Measurements from ENCODE around the gene C11orf21. TPM values are rescaled to one million over a fixed set of nuclear protein-coding genes. Genes with fewer than 3 reads are reported as not detected.
"Not testable (repeated sequence)": the region's sequence is repeated elsewhere in the genome, so short reads cannot be mapped to it uniquely, and the experiment has no call there.

C11orf21 gene
- total RNA-seq, 1 donor: not detected

DNA sequence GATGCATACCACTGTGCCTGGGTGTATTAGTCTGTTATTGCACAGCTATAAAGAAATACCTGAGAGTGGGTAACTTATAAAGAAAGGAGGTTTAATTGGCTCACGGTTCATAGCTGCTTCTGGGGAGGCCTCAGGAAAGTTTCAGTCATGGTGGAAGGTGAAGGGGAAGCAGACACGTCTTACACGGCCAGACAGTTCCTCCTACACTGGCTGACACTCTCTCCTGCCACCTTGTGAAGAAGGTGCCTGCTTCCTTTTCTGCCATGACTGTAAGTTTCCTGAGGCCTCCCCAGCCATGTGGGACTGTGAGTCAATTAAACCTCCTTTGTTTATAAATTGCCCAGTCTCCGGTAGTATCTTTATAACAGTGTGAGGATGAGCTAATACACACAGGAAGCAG lies 41.8 kb upstream of the C11orf21 start:
- no peak overlapping the region for H3K4me3 ChIP-seq (ENCODE audit: low read depth, low read length)
- DNase-seq (ENCODE audit: low read depth): no peak
- TF ChIP-seq, protein P1, sequence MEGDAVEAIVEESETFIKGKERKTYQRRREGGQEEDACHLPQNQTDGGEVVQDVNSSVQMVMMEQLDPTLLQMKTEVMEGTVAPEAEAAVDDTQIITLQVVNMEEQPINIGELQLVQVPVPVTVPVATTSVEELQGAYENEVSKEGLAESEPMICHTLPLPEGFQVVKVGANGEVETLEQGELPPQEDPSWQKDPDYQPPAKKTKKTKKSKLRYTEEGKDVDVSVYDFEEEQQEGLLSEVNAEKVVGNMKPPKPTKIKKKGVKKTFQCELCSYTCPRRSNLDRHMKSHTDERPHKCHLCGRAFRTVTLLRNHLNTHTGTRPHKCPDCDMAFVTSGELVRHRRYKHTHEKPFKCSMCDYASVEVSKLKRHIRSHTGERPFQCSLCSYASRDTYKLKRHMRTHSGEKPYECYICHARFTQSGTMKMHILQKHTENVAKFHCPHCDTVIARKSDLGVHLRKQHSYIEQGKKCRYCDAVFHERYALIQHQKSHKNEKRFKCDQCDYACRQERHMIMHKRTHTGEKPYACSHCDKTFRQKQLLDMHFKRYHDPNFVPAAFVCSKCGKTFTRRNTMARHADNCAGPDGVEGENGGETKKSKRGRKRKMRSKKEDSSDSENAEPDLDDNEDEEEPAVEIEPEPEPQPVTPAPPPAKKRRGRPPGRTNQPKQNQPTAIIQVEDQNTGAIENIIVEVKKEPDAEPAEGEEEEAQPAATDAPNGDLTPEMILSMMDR (IDR thresholded peaks at IDR 0.05; ENCODE audit: insufficient read depth, low read length): no peak

DNA sequence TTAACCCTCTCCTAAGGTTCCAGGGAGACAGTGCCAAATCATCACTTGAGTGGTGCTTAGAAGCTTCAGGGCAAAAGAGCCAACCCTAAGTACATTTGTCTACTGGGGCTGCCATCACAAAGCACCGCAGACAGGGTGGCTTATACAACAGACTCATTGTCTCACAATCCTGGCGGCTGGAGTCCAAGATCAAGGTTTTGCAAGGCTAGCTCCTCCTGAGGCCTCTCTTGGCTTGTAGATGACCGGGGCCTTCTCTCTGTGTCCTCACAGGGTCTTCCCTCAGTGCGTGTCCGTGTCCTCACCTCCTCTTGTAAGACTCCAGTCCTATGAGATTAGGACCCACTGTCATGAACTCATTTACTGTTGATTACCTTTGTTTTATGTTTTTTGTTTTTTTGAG lies 41.3 kb upstream of the C11orf21 start:
- TF ChIP-seq, protein P1 (IDR thresholded peaks at IDR 0.05; ENCODE audit: insufficient read depth, low read length): no peak
- no peak overlapping the region for H3K4me3 ChIP-seq (ENCODE audit: low read depth, low read length)
- DNase-seq (ENCODE audit: low read depth): no peak

DNA sequence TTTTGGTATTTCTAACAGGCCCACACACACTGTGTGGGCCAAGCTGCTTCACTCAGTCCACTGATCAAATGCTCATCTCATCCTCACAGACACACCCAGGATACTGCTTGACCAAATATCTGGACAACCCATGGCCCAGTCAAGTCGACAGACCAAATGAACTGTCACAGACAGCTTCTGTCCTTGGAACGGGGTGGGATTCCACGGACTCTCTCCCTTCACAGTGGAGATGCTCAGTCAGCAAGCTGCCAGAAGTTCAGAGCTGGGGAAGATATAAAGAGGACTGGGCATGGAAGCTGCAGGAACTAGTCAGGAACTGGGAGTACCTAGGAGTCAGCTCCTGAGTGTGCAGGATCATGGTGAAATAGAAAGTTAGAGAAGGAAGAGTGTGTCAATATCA lies 40.8 kb upstream of the C11orf21 start:
- no peak overlapping the region for H3K4me3 ChIP-seq (ENCODE audit: low read depth, low read length)
- DNase-seq (ENCODE audit: low read depth): no peak
- TF ChIP-seq, protein P1 (IDR thresholded peaks at IDR 0.05; ENCODE audit: insufficient read depth, low read length): no peak

DNA sequence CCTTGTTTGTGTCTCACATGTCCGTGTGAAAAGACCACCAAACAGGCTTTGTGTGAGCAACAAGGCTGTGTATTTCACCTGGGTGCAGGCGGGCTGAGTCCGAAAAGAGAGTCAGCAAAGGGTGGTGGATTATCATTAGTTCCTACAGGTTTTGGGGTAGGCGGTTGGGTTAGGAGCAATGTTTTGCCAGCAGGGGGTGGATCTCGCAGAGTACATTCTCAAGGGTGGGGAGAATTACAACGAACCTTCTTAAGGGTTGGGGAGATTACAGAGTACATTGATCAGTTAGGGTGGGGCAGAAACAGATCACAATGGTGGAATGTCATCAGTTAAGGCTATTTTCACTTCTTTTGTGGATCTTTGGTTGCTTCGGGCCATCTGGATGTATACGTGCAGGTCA lies 37.0 kb upstream of the C11orf21 start:
- DNase-seq (ENCODE audit: low read depth); H3K4me3 ChIP-seq (ENCODE audit: low read depth, low read length): not testable (repeated sequence)

DNA sequence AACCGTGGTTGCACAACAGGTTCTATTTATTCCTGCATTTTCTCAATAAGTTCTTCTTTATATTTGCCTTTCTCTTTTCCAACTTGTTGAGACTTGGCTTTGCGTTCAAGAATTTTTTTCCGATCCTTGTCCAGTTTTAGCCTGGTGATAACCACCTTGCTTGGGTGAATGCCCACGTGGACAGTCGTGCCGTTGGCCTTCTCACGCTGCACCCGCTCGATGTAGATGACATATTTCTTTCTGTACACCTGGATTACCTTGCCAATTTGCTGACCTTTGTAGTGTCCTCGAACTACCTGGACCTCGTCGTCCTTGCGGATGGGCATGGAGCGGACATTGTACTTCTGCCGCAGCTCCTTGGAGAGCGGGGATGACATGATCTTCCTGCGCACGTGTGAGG lies 33.6 kb upstream of the C11orf21 start:
- H3K4me3 ChIP-seq (ENCODE audit: low read depth, low read length); DNase-seq (ENCODE audit: low read depth): not testable (repeated sequence)

DNA sequence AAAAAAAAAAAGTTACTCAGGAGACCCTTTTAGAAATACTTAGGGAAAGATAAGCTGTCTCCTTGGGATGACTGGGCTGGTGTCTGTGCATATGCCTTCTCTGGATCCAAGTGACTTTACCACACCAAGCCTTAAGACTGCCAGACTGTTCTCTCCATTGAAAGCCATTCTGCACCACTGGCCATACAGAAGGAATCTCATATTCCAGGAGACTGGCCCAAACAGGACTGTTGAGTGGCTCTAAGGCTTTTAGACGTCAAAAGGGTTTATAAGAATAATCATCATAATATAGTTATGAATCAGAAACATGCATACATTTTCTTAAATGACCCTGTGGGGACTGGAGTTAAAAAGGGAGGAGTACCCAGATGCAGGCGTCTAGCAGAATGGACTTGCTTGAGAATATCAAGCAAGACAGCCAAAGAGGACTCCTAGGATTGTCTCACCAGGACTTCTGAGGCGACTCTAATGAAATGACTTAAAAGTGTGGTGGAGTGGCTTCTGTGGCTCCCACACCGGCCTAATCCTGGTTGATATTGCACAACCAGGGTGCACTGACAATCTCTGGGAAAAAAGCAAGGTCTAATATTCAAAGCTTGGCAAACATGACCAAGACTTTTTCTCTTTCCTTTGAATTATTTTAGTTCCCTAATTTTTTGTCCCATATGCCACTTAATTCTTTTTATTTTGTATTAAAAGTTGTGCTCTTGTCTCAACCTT lies 31.9 kb upstream of the C11orf21 start:
- DNase-seq (ENCODE audit: low read depth); H3K4me3 ChIP-seq (ENCODE audit: low read depth, low read length): not testable (repeated sequence)

DNA sequence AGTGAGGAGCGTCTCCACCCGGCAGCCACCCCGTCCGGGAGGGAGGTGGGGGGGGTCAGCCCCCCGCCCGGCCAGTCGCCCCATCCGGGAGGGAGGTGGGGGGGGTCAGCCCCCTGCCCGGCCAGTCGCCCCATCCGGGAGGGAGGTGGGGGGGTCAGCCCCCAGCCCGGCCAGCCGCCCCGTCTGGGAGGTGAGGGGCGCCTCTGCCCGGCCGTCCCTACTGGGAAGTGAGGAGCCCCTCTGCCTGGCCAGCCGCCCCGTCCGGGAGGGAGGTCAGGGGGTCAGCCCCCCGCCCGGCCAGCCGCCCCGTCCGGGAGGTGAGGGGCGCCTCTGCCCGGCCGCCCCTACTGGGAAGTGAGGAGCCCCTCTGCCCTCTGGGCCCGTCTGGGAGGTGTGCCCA lies 30.9 kb upstream of the C11orf21 start:
- H3K4me3 ChIP-seq (ENCODE audit: low read depth, low read length); DNase-seq (ENCODE audit: low read depth): not testable (repeated sequence)

DNA sequence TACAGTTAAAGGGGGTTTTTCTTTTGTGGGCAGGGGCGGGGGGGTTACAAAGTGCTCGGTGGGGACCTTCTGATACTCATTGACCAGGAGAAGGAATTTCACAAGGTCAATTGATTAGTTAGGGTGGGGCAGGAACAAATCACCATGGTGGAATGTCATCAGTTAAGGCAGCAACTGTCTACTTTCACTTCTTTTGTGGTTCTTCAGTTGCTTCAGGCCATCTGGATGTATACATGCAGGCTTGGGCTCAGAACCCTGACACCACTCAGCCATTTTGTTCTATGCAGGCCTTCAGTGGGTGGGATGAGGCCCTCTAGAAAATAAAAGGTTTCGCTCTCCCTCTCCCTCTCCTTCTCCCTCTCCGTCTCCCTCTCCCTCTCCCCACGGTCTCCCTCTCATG lies 29.7 kb upstream of the C11orf21 start:
- no peak for DNase-seq (ENCODE audit: low read depth)
- TF ChIP-seq, protein P1 (IDR thresholded peaks at IDR 0.05; ENCODE audit: insufficient read depth, low read length): no peak
- H3K4me3 ChIP-seq (ENCODE audit: low read depth, low read length): no peak overlapping the region

DNA sequence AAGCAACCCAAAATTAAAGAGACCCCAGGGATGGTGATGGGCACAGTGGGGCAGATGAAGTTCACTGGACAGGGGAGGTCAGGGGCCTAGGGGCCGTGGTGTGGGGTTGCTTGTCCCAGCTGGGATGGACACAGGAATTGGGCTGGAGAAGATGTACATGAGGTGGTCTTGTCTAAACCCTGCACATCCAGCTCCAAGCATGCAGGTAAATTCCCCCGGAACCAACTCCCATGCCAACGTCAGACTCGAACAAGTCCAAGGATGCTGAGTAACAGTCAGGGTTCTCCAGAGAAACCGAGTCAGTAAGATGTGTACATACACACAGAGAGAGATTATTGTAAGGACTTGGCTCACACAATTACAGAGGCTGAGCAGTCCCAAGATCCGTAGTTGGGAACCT lies 29.0 kb upstream of the C11orf21 start:
- TF ChIP-seq, protein P1 (IDR thresholded peaks at IDR 0.05; ENCODE audit: insufficient read depth, low read length): no peak
- H3K4me3 ChIP-seq (ENCODE audit: low read depth, low read length): no peak overlapping the region
- DNase-seq (ENCODE audit: low read depth): no peak

Measured in fibroblast of the aortic adventitia (primary cell).